HepG2 (cell line): Measurements from ENCODE around the gene ASAP2. TPM values are rescaled to one million over a fixed set of nuclear protein-coding genes. Genes with fewer than 3 reads are reported as not detected.

Experiments
- FOSL1 ChIP-seq: sonication (generic); formaldehyde crosslinking; IDR thresholded peaks from 2 replicates; pipeline ENCODE4 v1.9.0; 2021; ENCODE audit warnings: missing genetic modification reagents, borderline replicate concordance
- FOSL2 ChIP-seq: sonication (generic); formaldehyde crosslinking; IDR thresholded peaks from 2 replicates; pipeline ENCODE4 v1.4.0; 2020; ENCODE audit warnings: missing genetic modification reagents
- FOXO1 ChIP-seq: sonication (generic); formaldehyde crosslinking; IDR thresholded peaks from 2 replicates; pipeline ENCODE4 v1.4.0; 2020; ENCODE audit warnings: missing genetic modification reagents
- GATAD2A ChIP-seq: IDR thresholded peaks from 2 replicates; pipeline ENCODE4 v1.6.1; 2016
- HDAC2 ChIP-seq: sonication (generic); formaldehyde crosslinking; IDR thresholded peaks from 2 replicates; pipeline ENCODE4 v1.4.0; 2020; ENCODE audit warnings: missing genetic modification reagents
- IKZF5 ChIP-seq: IDR thresholded peaks from 2 replicates; pipeline ENCODE4 v1.6.1; 2018; ENCODE audit warnings: missing genetic modification reagents, mild to moderate bottlenecking, missing compliant biosample characterization
- MBD4 ChIP-seq: IDR thresholded peaks from 2 replicates; pipeline ENCODE4 v1.6.1; 2012; ENCODE audit warnings: low read length, inconsistent platforms, borderline replicate concordance
- NFE2 ChIP-seq: sonication (generic); formaldehyde crosslinking; IDR thresholded peaks from 2 replicates; pipeline ENCODE4 v1.4.0; 2020; ENCODE audit warnings: missing genetic modification reagents
- PAXIP1 ChIP-seq: sonication (generic); formaldehyde crosslinking; conservative IDR thresholded peaks from 2 replicates; pipeline ENCODE4 v1.4.0; 2020; ENCODE audit warnings: mild to moderate bottlenecking, missing genetic modification reagents, moderate library complexity
- PCBP1 ChIP-seq: fragments of 200-400 bp; formaldehyde crosslinking; IDR thresholded peaks from 2 replicates; pipeline ENCODE4 v1.6.1; 2017; ENCODE audit warnings: mild to moderate bottlenecking, low read depth, low read length, borderline replicate concordance
- PPARG ChIP-seq: conservative IDR thresholded peaks from 2 replicates; pipeline ENCODE4 v1.6.1; 2016; ENCODE audit warnings: missing biosample characterization, missing genetic modification reagents
- SALL1 ChIP-seq: sonication (generic); formaldehyde crosslinking; IDR thresholded peaks from 2 replicates; pipeline ENCODE4 v1.8.0; 2022; ENCODE audit warnings: mild to moderate bottlenecking, missing genetic modification reagents
- SMAD3 ChIP-seq: sonication (generic); formaldehyde crosslinking; IDR thresholded peaks from 2 replicates; pipeline ENCODE4 v1.4.0; 2020; ENCODE audit warnings: missing genetic modification reagents
- SOX5 ChIP-seq: IDR thresholded peaks from 2 replicates; pipeline ENCODE4 v1.6.1; 2016; ENCODE audit warnings: borderline replicate concordance
- ZBTB20 ChIP-seq: sonication (generic); formaldehyde crosslinking; IDR thresholded peaks from 2 replicates; pipeline ENCODE4 v1.8.1; 2023; ENCODE audit warnings: missing genetic modification reagents, low read depth, mild to moderate bottlenecking, borderline replicate concordance
- ZKSCAN8 ChIP-seq: IDR thresholded peaks from 2 replicates; pipeline ENCODE4 v1.6.1; 2016; ENCODE audit warnings: borderline replicate concordance, missing genetic modification reagents, missing compliant biosample characterization
- ZNF280B ChIP-seq: sonication (generic); formaldehyde crosslinking; IDR thresholded peaks from 2 replicates; pipeline ENCODE4 v1.5.0; 2020; ENCODE audit warnings: missing genetic modification reagents, mild to moderate bottlenecking, borderline replicate concordance
- ZNF430 ChIP-seq: sonication (generic); formaldehyde crosslinking; IDR thresholded peaks from 2 replicates; pipeline ENCODE4 v1.9.0; 2021; ENCODE audit warnings: mild to moderate bottlenecking, missing genetic modification reagents
- ZNF432 ChIP-seq: sonication (generic); formaldehyde crosslinking; IDR thresholded peaks from 2 replicates; pipeline ENCODE4 v1.5.0; 2020; ENCODE audit warnings: missing genetic modification reagents, mild to moderate bottlenecking, borderline replicate concordance
- ZNF614 ChIP-seq: IDR thresholded peaks from 2 replicates; pipeline ENCODE4 v1.6.1; 2018; ENCODE audit warnings: missing biosample characterization, missing genetic modification reagents, inconsistent platforms, borderline replicate concordance
- ZNF652 ChIP-seq: IDR thresholded peaks from 2 replicates; pipeline ENCODE4 v1.6.1; 2016; ENCODE audit warnings: low read depth, borderline replicate concordance
- ZSCAN25 ChIP-seq: sonication (generic); formaldehyde crosslinking; IDR thresholded peaks from 2 replicates; pipeline ENCODE4 v1.8.0; 2022; ENCODE audit warnings: mild to moderate bottlenecking, missing genetic modification reagents
- polyA plus RNA-seq, 8 experiments: library from polyadenylated mRNA; depleted of rRNA in 3 of 8; stranded (reverse) in 7 of 8; unstranded in 1 of 8; fragments of >200 nt; fragmentation: Illumina TruSeq in 4 of 8; extraction: Trizol in 4 of 8; gene quantifications; 2 replicates each; pipeline versions ENCODE4 v1.2.1 to v1.2.3, GENCODE V29; 2011 to 2016; ENCODE audit warnings: low read depth in 4 of 8, missing spikeins in 1 of 8, mixed read lengths in 1 of 8; ENCODE audit not compliant: insufficient read depth in 1 of 8
- total RNA-seq, 5 experiments: library from RNA; depleted of rRNA; stranded (reverse); fragments of >200 nt; fragmentation: Illumina TruSeq; extraction: Trizol; gene quantifications; 2 replicates each; pipeline ENCODE4 v1.2.3, GENCODE V29; 2016; ENCODE audit warnings: low read depth in 1 of 5
- TF ChIP-seq, protein P1 (sequence below): sonication (generic); formaldehyde crosslinking; IDR thresholded peaks from 2 replicates; pipeline ENCODE4 v1.4.0; 2020; ENCODE audit warnings: missing genetic modification reagents

Gene ASAP2
- total and polyA plus RNA-seq, 2 of the 13 experiments (the other 11 are each of a cell fraction or from before 2014, with no cell fraction given) = 7.3 to 22.3 TPM

- TF ChIP-seq, protein P1, sequence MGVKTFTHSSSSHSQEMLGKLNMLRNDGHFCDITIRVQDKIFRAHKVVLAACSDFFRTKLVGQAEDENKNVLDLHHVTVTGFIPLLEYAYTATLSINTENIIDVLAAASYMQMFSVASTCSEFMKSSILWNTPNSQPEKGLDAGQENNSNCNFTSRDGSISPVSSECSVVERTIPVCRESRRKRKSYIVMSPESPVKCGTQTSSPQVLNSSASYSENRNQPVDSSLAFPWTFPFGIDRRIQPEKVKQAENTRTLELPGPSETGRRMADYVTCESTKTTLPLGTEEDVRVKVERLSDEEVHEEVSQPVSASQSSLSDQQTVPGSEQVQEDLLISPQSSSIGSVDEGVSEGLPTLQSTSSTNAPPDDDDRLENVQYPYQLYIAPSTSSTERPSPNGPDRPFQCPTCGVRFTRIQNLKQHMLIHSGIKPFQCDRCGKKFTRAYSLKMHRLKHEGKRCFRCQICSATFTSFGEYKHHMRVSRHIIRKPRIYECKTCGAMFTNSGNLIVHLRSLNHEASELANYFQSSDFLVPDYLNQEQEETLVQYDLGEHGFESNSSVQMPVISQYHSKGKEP (CRISPR knock-in tag) = no peak
- TF ChIP-seq ZNF614 (CRISPR knock-in tag) (0 out of 2 replicates have a peak, but pooled peaks have one; percentile 41), HDAC2 (CRISPR knock-in tag) (peak; percentile 61), ZSCAN25 (CRISPR knock-in tag) (no peak), ZNF280B (CRISPR knock-in tag) (no peak), GATAD2A (CRISPR knock-in tag) (peak; percentile 97), ZNF432 (CRISPR knock-in tag) (no peak), FOXO1 (CRISPR knock-in tag) (peak; percentile 66; the same call in 1 of the 2 replicates), FOSL2 (CRISPR knock-in tag) (peak; percentile 98), IKZF5 (CRISPR knock-in tag) (peak; percentile 31; the same call in 1 of the 2 replicates), NFE2 (CRISPR knock-in tag) (peak; percentile 83), PPARG (CRISPR knock-in tag) (0 out of 2 replicates have a peak, but pooled peaks have one; percentile 15), ZBTB20 (CRISPR knock-in tag) (peak; percentile 82; the same call in 1 of the 2 replicates), SALL1 (CRISPR knock-in tag) (peak; percentile 45; the same call in 1 of the 2 replicates), ZNF652 (CRISPR knock-in tag) (peak; percentile 26; the same call in 1 of the 2 replicates), SMAD3 (CRISPR knock-in tag) (peak; percentile 85; the same call in 1 of the 2 replicates), SOX5 (CRISPR knock-in tag) (peak; percentile 83; the same call in 1 of the 2 replicates), ZNF430 (CRISPR knock-in tag) (0 out of 2 replicates have a peak, but pooled peaks have one; percentile 34), FOSL1 (CRISPR knock-in tag) (peak; percentile 28; the same call in 1 of the 2 replicates), PAXIP1 (CRISPR knock-in tag) (0 out of 2 replicates have a peak, but pooled peaks have one; percentile 58), MBD4 (peak; percentile 41; the same call in 1 of the 2 replicates), ZKSCAN8 (CRISPR knock-in tag) (no peak), PCBP1 (no peak)
Observed at GRCh38 chr2:9327873-9328352, 121.3 kb downstream of the ASAP2 start (continued).
